Measurements from ENCODE around the gene EEFSEC.
A peak's percentile ranks its signal among the peaks of the same experiment; 100 is the strongest.

Gene EEFSEC

GRCh38 chr3:128364808-128365360, 211.6 kb downstream of the EEFSEC start:
- no peaks in the 10 kb centered on the region for H3K27me3 Mint-ChIP-seq
- no peaks in the 10 kb centered on the region for H3K9me3 Mint-ChIP-seq
- H3K36me3 Mint-ChIP-seq (ENCODE audit: low read depth), result peaks cover 5% of the 10 kb centered on the region
- H3K4me3 Mint-ChIP-seq, result no peak overlapping the region
- no peaks in the 10 kb centered on the region for H3K4me1 Mint-ChIP-seq
- DNase-seq (no peak), ATAC-seq (no peak)
- H3K27ac Mint-ChIP-seq, result no peak overlapping the region

DNA sequence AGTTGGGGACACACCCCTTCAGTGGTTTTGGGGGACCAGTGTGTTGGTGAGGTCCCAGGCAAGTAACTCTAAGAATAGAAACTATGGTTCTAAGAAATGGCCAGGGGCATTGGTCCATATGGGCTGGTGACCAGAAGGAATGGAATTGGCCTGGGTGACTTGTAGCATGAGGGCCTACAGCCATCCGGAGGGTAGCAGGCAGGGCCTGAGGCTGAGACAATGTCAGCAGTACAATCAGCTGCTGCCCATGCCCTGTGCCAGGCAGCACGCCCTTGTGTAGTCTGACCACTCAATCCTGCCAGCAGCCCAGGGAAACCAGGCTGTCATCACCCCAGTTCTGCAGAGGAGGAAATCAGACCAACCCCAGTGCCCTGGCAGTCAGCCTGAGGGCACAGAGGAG, 212.9 kb downstream of the EEFSEC start:
- H3K4me3 Mint-ChIP-seq, result no peak overlapping the region
- ATAC-seq (no peak), DNase-seq (no peak)
- peaks cover 5% of the 10 kb centered on the region for H3K36me3 Mint-ChIP-seq (ENCODE audit: low read depth)
- H3K4me1 Mint-ChIP-seq, result peaks cover 3% of the 10 kb centered on the region
- H3K27me3 Mint-ChIP-seq, result no peaks in the 10 kb centered on the region
- peak overlapping the region; percentile 21 for H3K27ac Mint-ChIP-seq
- no peaks in the 10 kb centered on the region for H3K9me3 Mint-ChIP-seq

DNA sequence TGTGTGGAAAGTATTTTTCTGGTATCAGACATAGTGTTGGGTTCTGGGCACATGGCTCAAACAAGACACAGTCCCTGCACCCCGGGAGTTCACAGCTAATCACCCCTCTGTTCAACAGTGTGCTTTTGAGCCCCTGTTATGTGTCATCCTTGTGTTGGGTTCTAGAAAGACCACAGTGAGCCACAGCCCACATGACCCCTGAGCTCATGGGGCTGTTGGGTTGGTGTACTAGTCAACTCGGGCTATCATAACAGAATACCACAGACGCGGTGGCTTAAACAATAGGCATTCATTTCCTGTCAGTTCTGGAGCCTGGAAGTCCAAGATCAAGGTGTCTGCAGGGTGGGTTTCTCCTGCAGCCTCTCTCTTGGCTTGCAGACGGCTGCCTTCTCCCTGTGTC, 213.4 kb downstream of the EEFSEC start:
- H3K27me3 Mint-ChIP-seq, result no peaks in the 10 kb centered on the region
- peaks cover 3% of the 10 kb centered on the region for H3K4me1 Mint-ChIP-seq
- no peak overlapping the region for H3K4me3 Mint-ChIP-seq
- H3K27ac Mint-ChIP-seq, result no peak overlapping the region
- H3K9me3 Mint-ChIP-seq, result no peaks in the 10 kb centered on the region
- peaks cover 4% of the 10 kb centered on the region for H3K36me3 Mint-ChIP-seq (ENCODE audit: low read depth)
- ATAC-seq (no peak), DNase-seq (no peak)

DNA sequence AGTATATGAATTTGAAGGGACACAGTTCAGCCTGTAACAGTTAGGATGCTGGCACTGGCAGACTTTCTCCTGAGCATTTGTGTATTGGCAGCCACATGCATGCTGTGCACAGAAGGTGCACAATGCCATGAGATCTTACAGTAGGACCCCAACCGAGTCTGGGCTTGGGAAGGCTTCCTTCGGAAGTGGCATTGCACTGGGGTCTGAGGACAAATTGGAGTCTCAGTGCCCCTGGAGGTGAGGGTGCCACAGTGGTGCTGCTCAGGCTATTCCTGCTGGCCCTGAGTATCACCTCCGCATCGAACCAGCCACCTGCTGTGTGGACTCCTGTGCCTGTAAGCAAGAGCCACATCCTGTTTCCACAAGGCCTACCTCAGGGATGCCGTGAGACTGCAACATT, 213.9 kb downstream of the EEFSEC start:
- Mint-ChIP-seq H3K36me3 (ENCODE audit: low read depth) (peaks cover 3% of the 10 kb centered on the region), H3K27ac (no peak overlapping the region), H3K9me3 (no peaks in the 10 kb centered on the region), H3K27me3 (no peaks in the 10 kb centered on the region), H3K4me1 (peaks cover 8% of the 10 kb centered on the region), H3K4me3 (no peak overlapping the region)
- ATAC-seq (no peak), DNase-seq (no peak)

- ATAC-seq (no peak), DNase-seq (no peak)
- H3K4me1 Mint-ChIP-seq, result peaks cover 13% of the 10 kb centered on the region
- H3K4me3 Mint-ChIP-seq, result no peak overlapping the region
- H3K27ac Mint-ChIP-seq, result no peak overlapping the region
- no peaks in the 10 kb centered on the region for H3K9me3 Mint-ChIP-seq
- peaks cover 3% of the 10 kb centered on the region for H3K36me3 Mint-ChIP-seq (ENCODE audit: low read depth)
- no peaks in the 10 kb centered on the region for H3K27me3 Mint-ChIP-seq
These were observed 214.5 kb downstream of the EEFSEC start for GRCh38 chr3:128367761-128368160.

DNA sequence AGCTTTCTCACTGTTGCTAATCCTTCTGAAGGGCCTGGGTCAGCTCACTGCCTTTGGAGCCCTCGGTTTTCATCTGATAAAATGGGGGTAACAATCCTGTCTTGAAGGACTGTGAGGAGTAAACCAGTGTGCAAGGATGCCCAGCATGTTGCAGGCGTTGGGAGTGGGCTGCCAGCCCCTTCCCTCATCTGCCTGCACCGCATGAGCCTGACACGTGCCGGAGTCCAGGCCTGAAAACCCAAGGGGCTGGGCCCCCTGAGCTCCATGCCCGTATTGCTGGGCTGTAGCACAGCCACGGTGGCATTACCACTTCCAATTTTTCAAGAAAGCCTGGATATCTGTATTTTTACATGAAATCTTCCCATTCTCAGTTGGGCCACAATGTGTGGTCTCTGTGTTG, 215.3 kb downstream of the EEFSEC start:
- H3K4me1 Mint-ChIP-seq, result peaks cover 14% of the 10 kb centered on the region
- ATAC-seq (no peak), DNase-seq (no peak)
- peaks cover 3% of the 10 kb centered on the region for H3K36me3 Mint-ChIP-seq (ENCODE audit: low read depth)
- H3K27me3 Mint-ChIP-seq, result no peaks in the 10 kb centered on the region
- no peak overlapping the region for H3K4me3 Mint-ChIP-seq
- H3K9me3 Mint-ChIP-seq, result no peaks in the 10 kb centered on the region
- no peak overlapping the region for H3K27ac Mint-ChIP-seq

GRCh38 chr3:128369121-128369703, 215.9 kb downstream of the EEFSEC start:
- no peaks in the 10 kb centered on the region for H3K27me3 Mint-ChIP-seq
- H3K9me3 Mint-ChIP-seq, result no peaks in the 10 kb centered on the region
- peaks cover 1% of the 10 kb centered on the region for H3K36me3 Mint-ChIP-seq (ENCODE audit: low read depth)
- ATAC-seq (no peak), DNase-seq (no peak)
- no peak overlapping the region for H3K4me3 Mint-ChIP-seq
- H3K27ac Mint-ChIP-seq, result no peak overlapping the region
- peaks cover 14% of the 10 kb centered on the region for H3K4me1 Mint-ChIP-seq

- no peaks in the 10 kb centered on the region for H3K36me3 Mint-ChIP-seq (ENCODE audit: low read depth)
- no peak overlapping the region for H3K4me3 Mint-ChIP-seq
- H3K4me1 Mint-ChIP-seq, result peaks cover 14% of the 10 kb centered on the region
- H3K9me3 Mint-ChIP-seq, result no peaks in the 10 kb centered on the region
- ATAC-seq (no peak), DNase-seq (no peak)
- H3K27ac Mint-ChIP-seq, result no peak overlapping the region
- H3K27me3 Mint-ChIP-seq, result no peaks in the 10 kb centered on the region
These were observed 216.8 kb downstream of the EEFSEC start for GRCh38 chr3:128369881-128370642.

- H3K27ac Mint-ChIP-seq, result no peak overlapping the region
- no peaks in the 10 kb centered on the region for H3K36me3 Mint-ChIP-seq (ENCODE audit: low read depth)
These were observed 219.0 kb downstream of the EEFSEC start for GRCh38 chr3:128372281-128372680.

DNA sequence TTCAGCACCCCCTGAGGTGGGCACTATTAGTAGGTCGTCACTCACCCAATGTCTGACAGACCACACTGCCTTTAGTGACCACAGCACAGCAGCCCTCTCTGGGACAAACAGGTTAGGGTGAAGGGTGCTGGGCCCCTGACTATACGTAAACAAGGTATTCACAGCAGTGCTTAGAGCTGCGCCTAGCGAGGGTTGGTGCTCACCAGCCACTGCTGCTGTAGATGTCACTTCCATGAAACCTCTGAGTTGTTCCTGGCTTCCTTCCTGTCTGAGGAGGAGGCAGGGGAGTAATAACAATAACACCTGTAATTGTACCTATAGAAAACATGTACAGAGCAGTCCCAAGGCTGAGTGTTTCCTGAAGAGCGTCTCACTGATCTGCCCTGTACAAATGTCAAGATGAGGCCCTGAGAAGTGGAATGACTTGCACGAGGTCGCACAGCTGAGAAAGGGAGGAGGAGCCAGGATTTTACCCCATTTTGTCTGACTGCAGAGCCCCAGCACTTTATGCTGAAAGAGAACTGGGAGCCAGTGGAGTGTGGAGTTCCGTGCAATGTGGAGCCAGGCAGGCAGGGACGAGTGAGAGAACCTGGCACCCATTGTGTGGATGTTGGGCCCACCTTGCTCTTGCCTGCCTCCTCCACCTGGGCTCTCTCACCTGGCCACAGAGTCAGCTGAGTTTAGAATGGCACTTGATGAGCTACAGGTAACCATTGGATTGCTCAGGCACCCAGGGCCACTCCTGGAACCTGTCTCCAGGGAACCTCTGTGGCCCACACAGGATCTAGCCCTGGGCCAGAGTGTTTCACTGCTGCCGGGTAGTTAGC, 219.6 kb downstream of the EEFSEC start:
- Mint-ChIP-seq H3K9me3 (no peaks in the 10 kb centered on the region), H3K27ac (no peak overlapping the region), H3K36me3 (ENCODE audit: low read depth) (no peaks in the 10 kb centered on the region), H3K27me3 (no peaks in the 10 kb centered on the region), H3K4me1 (peaks cover 14% of the 10 kb centered on the region), H3K4me3 (no peak overlapping the region)
- ATAC-seq (peak; percentile 34), DNase-seq (no peak)

More at GRCh38 chr3:128372281-128372680, 219.0 kb downstream of the EEFSEC start:
- Mint-ChIP-seq H3K4me1 (peaks cover 14% of the 10 kb centered on the region), H3K4me3 (no peak overlapping the region), H3K27me3 (no peaks in the 10 kb centered on the region), H3K9me3 (no peaks in the 10 kb centered on the region)
- DNase-seq, result peak; percentile 4
- peak; percentile 50 for ATAC-seq

DNA sequence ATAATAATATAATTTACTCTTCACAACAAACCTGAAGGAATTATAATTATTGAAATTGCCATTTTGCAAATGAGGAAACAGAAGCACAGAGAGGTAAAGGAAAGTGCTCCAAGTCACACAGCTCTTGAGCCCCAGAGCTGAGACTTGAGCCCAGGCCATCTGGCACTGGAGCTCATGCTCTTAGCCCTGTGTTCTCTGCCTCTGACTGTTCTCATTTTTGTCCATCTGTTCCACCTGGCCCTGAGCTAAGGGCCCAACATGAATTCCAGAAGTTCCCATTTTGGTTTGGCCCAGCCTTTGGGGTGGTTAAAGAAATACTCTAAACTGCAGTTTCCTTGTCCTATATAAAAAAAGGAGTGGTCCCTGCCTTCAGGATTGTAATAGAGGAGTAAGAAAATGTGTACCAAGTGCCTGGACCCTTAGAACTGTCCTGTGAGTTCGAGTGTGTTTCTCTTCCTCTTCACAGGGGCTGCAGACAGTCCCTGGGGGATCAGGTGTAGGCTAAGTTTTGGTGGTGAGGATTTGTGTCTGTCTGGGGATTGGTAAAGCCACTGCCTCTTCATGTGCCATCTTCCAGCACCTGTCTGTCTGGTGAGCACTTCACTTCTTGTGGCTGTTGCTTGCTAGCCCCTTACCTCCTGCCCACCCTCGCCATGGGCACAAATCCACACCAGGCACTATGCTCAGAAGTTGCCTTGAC, 221.6 kb downstream of the EEFSEC start:
- peaks cover 14% of the 10 kb centered on the region for H3K4me1 Mint-ChIP-seq
- no peaks in the 10 kb centered on the region for H3K27me3 Mint-ChIP-seq
- no peak for ATAC-seq
- H3K4me3 Mint-ChIP-seq, result no peak overlapping the region
- DNase-seq, result no peak
- no peaks in the 10 kb centered on the region for H3K36me3 Mint-ChIP-seq (ENCODE audit: low read depth)
- H3K9me3 Mint-ChIP-seq, result no peaks in the 10 kb centered on the region
- H3K27ac Mint-ChIP-seq, result no peak overlapping the region

DNA sequence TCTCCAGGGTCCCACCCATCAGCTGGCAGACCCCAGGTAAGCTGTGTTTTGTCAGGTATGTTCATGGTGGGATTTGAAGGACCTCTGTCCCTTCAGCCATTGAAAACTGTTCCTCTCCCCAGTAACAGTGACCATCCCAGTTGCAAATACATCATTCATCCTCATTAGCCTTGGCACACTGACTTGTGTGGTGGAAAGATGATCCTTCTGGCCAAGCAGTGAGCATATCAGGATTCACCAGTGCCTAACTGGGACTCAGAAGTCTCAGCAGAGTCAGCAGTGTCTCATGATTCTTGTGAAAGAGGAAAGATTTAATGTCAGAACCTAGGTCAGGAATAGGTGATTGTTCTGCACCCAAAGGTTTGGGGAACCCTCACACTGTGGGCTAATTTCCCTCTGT, 223.2 kb downstream of the EEFSEC start:
- no peak overlapping the region for H3K4me3 Mint-ChIP-seq
- no peaks in the 10 kb centered on the region for H3K27me3 Mint-ChIP-seq
- no peak for ATAC-seq
- H3K4me1 Mint-ChIP-seq, result peaks cover 11% of the 10 kb centered on the region
- no peak for DNase-seq
- no peaks in the 10 kb centered on the region for H3K9me3 Mint-ChIP-seq
- no peaks in the 10 kb centered on the region for H3K36me3 Mint-ChIP-seq (ENCODE audit: low read depth)
- no peak overlapping the region for H3K27ac Mint-ChIP-seq

GRCh38 chr3:128378631-128379347, 225.5 kb downstream of the EEFSEC start:
- no peak overlapping the region for H3K4me3 Mint-ChIP-seq
- DNase-seq (no peak), ATAC-seq (no peak)
- no peaks in the 10 kb centered on the region for H3K4me1 Mint-ChIP-seq
- H3K9me3 Mint-ChIP-seq, result no peaks in the 10 kb centered on the region
- no peaks in the 10 kb centered on the region for H3K36me3 Mint-ChIP-seq (ENCODE audit: low read depth)
- H3K27me3 Mint-ChIP-seq, result no peaks in the 10 kb centered on the region
- no peak overlapping the region for H3K27ac Mint-ChIP-seq

All from activated naive CD8-positive, alpha-beta T cell treated with anti-CD3 and anti-CD28 coated beads, Interleukin-2, amount 50 U/mL, for 24 hours (primary cell).